ENCODE results near the gene WWC2.

Gene WWC2

DNA sequence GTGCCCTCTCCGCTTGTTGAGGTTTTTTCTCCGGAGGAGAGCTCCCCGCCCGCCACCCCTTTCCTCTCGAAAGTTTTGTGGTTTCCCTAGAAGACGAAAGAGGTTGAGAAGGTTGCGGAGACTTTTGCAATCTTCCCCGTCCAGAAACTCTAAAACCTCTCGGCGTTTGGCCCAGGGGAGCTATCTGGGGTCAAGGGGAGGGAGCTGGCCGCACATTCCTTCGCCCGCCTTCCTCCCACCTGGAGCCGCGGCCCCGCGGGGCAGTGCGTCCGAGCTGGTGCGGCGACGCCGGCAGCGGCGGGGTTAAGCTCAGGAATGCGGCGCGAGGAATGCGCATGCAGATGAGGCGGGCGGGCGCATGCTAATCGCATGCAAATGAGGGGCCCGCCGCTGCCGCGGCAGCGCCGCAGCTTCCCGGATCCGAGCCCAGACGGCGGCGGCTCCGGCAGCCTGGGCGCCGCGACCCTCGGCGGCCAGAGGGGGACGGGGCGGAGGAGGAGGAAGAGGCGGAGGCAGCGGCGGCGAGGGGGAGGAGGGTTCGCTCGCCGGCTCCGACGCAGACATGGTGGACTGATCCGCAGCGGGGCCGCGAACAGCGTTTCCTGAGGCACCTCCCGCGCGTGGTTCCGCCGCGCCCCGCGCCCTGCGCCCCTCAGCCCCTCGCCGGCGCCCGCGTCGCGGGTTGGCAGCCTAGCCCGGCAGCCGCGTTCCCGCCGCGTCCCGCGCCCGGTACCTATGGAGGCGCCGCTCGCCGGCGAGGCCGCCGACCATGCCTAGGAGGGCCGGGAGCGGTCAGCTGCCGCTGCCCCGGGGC, at the start of gene WWC2:
Gene WWC2, plus strand, starts transcription at position 535 of the 814 bp plus-strand sequence. Its CDS starts 235 bp downstream, at position 770.
- TF ChIP-seq GATA3 (IDR thresholded peaks at IDR 0.05; ENCODE audit: low read depth, low read length) (no peak), GATA2 (IDR thresholded peaks at IDR 0.05; ENCODE audit: low read depth, low read length) (no peak)

GRCh38 chr4:183053681-183054080, 45.4 kb upstream of the WWC2 start:
- TF ChIP-seq GATA3 (IDR thresholded peaks at IDR 0.05; ENCODE audit: low read depth, low read length) (no peak), GATA2 (IDR thresholded peaks at IDR 0.05; ENCODE audit: low read depth, low read length) (no peak)

GRCh38 chr4:183057255-183057654, 41.8 kb upstream of the WWC2 start:
- TF ChIP-seq GATA2 (IDR thresholded peaks at IDR 0.05; ENCODE audit: low read depth, low read length) (no peak), GATA3 (IDR thresholded peaks at IDR 0.05; ENCODE audit: low read depth, low read length) (no peak)

DNA sequence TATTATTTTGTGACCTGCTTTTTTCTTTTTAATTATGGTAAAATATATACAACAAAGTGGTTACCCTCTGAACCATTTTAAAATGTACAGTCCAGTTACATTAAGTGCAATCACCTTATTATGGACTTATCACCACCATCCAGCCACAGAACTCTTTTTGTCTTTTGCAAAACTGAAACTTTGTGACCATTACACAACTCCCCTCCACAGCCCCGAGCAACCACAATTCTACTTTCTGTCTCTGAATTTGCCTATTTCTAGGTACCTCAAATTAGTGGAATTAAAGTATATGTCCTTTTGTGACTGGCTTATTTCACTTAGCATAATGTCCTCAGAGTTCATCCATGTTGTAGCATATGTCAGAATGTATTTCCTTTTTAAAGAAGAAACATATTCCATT, 39.3 kb upstream of the WWC2 start:
- TF ChIP-seq GATA2 (IDR thresholded peaks at IDR 0.05; ENCODE audit: low read depth, low read length), result no peak
- no peak for TF ChIP-seq GATA3 (IDR thresholded peaks at IDR 0.05; ENCODE audit: low read depth, low read length)

DNA sequence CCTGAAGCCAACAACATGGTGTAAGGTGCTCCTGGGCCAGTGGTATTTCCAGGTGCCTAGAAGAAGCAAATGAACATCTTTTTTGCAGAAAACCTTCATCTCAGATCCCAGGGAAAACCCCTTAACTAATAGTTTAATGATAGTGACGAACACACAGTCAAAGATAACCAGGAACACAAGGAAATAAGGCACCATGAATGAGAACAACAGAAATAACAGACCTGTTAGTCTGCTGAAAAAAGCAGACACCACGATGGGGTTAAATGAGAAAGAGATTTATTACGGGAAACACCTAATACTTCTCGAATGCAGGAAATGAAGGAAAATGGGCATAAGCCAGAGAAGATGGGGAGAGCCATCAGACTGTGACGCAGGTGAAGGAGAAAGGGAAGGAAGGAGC, 30.6 kb upstream of the WWC2 start:
- TF ChIP-seq GATA3 (IDR thresholded peaks at IDR 0.05; ENCODE audit: low read depth, low read length), result no peak
- TF ChIP-seq GATA2 (IDR thresholded peaks at IDR 0.05; ENCODE audit: low read depth, low read length), result no peak

DNA sequence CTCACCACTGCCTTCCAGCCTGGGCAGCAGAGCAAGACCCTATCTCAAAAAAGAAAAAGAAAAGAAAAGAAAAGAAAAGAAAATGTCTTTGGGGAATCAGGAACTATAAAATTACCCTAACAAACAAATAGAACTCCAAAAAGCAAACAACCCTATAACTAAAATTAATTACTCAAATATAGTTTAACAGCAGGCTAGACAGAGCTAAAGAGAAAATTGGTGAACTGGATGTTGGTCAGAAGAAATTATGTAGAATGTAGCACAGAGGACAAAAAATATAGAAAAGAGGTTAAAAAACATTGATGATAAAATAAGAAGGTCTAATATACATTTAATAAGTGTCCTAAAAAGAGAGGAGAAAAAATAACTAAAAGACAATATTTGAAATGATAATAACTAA, 27.8 kb upstream of the WWC2 start:
- TF ChIP-seq GATA3 (IDR thresholded peaks at IDR 0.05; ENCODE audit: low read depth, low read length), result no peak
- no peak for TF ChIP-seq GATA2 (IDR thresholded peaks at IDR 0.05; ENCODE audit: low read depth, low read length)

DNA sequence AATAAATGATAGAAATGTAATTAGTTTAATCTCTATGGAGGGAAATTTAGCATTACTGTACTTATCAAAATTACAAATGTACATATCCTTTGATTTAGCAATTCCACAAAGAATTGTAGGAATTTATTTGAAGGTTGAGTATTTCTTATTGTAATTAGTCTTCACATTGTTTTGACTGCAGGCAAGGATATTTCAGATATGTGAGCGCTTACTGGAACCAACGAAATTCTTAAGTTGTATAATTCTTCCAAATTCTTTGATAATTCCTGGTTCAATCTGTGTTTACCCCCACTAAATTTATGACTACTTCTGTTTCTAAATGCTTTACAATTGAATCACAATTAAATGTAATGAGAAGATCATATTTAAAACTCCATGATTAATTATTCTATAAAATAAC, 26.9 kb upstream of the WWC2 start:
- TF ChIP-seq GATA2 (IDR thresholded peaks at IDR 0.05; ENCODE audit: low read depth, low read length) (no peak), GATA3 (IDR thresholded peaks at IDR 0.05; ENCODE audit: low read depth, low read length) (no peak)

DNA sequence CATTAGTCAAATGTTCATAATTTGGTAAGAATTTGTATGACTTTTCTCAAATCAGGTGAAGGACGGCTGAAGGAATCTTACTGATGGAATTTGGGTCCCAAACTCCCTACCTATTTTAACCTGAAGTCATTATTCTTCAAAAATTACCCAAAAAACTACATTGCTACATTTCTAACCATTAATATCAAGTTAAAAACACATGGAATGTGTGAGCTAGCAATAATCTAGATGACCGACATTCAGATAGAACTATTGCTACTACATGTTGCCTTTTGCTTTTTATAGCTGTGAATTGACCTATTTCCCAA, 25.3 kb upstream of the WWC2 start:
- TF ChIP-seq GATA3 (IDR thresholded peaks at IDR 0.05; ENCODE audit: low read depth, low read length) (no peak), GATA2 (IDR thresholded peaks at IDR 0.05; ENCODE audit: low read depth, low read length) (no peak)

GRCh38 chr4:183074288-183074990, 24.6 kb upstream of the WWC2 start:
- TF ChIP-seq GATA2 (IDR thresholded peaks at IDR 0.05; ENCODE audit: low read depth, low read length), result no peak
- TF ChIP-seq GATA3 (IDR thresholded peaks at IDR 0.05; ENCODE audit: low read depth, low read length), result no peak

DNA sequence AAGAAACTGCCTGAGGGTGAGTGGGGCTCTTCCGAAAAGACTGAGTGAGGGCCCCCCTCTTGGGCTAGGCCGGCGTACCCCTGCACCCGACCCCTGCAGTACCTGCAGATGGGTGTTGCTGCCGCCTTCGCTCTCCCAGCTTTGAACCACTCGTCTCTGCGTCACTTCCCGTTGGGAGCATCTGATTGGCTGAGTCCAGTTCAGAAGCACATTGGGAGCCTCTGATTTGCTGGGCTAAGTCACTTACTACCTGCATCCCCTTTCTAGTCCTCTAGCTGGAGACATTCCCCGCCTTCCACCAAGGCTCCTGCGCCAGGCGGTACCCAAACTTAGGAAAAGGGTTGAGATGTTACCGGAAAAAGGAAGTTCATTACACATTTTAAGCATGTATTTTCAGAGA, 20.4 kb upstream of the WWC2 start:
- TF ChIP-seq GATA3 (IDR thresholded peaks at IDR 0.05; ENCODE audit: low read depth, low read length) (no peak), GATA2 (IDR thresholded peaks at IDR 0.05; ENCODE audit: low read depth, low read length) (no peak)

DNA sequence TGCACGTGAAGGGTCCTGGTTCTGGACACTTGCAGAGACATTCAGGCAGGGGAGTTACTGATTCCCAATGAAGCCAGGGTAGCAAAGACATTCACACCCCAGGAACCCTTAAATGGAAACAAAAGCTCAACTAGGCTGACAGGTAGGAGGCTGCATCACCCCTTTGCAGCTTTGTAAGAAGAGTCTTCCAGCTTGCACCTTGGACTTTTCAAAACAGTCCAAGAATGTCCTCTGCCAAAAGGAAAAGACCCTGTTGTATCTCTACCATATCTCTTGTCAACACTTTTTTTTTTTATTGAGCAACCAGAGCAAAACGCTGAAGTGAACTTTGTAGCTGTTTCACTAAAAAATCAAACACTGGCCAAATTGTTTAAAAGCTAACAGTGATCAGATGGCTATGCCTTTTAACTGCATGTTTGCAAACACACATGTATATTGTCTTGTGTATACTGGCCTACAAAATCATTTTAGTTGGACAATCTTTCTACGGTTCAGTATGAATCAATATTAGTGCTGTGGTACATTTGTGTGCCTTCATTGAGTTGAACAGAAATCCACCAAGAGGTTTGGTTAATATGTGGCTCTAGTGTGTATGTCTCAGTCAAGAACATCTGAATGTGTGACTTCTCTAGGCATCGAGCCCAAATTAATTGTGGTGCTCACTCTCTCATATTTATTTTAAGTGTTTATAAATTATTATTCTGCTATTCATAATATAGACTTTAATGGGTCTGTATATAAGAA, 18.5 kb upstream of the WWC2 start:
- TF ChIP-seq GATA3 (IDR thresholded peaks at IDR 0.05; ENCODE audit: low read depth, low read length) (no peak), GATA2 (IDR thresholded peaks at IDR 0.05; ENCODE audit: low read depth, low read length) (no peak)

DNA sequence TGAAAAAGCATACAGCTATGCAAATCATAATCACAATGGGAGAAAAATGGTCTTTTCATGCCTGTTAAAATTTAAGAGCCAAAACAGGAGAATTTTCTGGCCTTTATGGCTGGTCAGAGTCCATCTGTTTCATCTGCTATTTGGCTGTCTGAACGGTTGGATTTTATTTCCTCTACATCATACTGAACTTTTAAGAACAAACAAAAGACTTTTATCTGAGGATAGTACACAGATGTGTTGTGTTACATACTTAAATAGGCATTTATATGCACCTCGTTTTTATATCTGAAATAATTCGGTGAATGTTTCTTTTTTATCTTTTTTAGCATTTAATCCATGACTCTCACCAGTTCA, 18.0 kb upstream of the WWC2 start:
- TF ChIP-seq GATA3 (IDR thresholded peaks at IDR 0.05; ENCODE audit: low read depth, low read length), result no peak
- TF ChIP-seq GATA2 (IDR thresholded peaks at IDR 0.05; ENCODE audit: low read depth, low read length), result no peak

DNA sequence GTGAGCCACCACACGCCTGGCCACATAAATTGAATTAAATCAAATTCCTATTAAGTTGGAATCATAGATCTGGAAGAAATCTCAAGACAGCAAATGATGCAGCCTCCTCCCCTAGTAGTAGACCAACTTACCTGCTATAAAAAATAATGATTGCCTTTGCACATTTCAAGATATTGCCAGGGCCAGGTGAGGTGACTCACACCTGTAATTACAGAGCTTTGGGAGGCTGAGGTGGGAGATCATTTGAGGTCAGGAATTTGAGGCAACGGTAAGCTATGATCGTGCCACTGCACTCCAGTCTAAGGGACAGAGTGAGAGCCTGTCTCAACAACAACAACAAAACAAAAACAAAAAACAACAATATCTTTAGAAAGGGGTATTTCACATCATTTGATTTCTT, 17.0 kb upstream of the WWC2 start:
- TF ChIP-seq GATA2 (IDR thresholded peaks at IDR 0.05; ENCODE audit: low read depth, low read length) (no peak), GATA3 (IDR thresholded peaks at IDR 0.05; ENCODE audit: low read depth, low read length) (no peak)

DNA sequence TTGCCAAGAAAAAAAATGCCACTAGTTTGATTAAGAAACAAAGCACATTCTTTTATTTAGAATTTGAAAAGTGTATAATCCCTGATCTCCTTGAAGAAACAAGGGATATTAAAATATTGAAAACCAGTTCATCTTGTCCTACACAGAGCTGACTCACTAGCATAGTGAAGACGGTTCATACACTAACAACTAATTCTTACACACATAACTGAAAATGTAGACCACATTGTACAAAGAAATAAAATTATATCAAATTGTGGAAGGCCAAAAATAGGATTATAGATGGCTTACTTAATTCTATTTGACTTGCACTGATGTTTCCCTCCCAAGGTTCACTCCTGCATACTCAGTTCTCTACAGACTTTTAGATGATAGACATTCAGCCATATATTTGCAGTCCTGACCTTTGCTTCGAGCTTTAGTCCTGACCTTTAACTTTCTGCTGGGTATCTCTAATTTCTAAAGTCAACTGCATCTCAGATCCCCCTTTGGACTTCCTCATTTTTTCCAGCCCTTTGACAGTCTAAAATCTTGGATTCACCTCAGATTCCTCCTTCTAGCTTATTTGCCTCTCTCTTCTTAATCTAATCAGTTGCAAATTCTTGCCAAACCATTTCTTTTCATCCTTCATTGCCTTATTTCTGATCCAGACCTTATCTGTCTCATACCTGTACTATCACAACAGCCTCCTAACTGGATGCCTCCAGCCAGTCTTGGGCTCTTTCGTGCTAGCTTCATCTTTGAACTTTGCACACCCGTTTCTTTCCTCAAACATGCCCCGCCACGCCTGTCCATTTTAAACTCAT, 4.5 kb upstream of the WWC2 start:
- no peak for TF ChIP-seq GATA3 (IDR thresholded peaks at IDR 0.05; ENCODE audit: low read depth, low read length)
- no peak for TF ChIP-seq GATA2 (IDR thresholded peaks at IDR 0.05; ENCODE audit: low read depth, low read length)
